Liver (tissue), 9 donors: ENCODE results near the gene LRRC23. TPM values are rescaled to one million over a fixed set of nuclear protein-coding genes. Genes with fewer than 3 reads are reported as not detected.

Experiments
- DNase-seq: peaks from one replicate; pipeline ENCODE4 v3.0.0-alpha.2; 2017; ENCODE audit warnings: low spot score
- H3K27ac ChIP-seq, 2 donors: one replicate each; pipeline ENCODE4 v1.7.0; 2013; ENCODE audit warnings: inconsistent platforms in 2 of 2, low read length in 2 of 2, control low read depth in 1 of 2, low read depth in 1 of 2, mild to moderate bottlenecking in 1 of 2
- H3K27me3 ChIP-seq, 4 donors: one replicate each; pipeline versions ENCODE4 v1.6.1 to v1.7.0; 2013; ENCODE audit warnings: low read length in 3 of 4, inconsistent platforms in 1 of 4, mild to moderate bottlenecking in 1 of 4, moderate library complexity in 1 of 4; ENCODE audit not compliant: control insufficient read depth in 4 of 4, insufficient read depth in 4 of 4
- H3K36me3 ChIP-seq, 4 donors: one replicate each; pipeline versions ENCODE4 v1.6.1 to v1.7.0; 2013; ENCODE audit warnings: low read length in 3 of 4, mild to moderate bottlenecking in 3 of 4, low read depth in 1 of 4, moderate library complexity in 1 of 4; ENCODE audit not compliant: control insufficient read depth in 4 of 4, insufficient read depth in 3 of 4
- H3K4me1 ChIP-seq, 4 donors: one replicate each; pipeline versions ENCODE4 v1.6.1 to v1.7.0; 2013; ENCODE audit warnings: low read length in 3 of 4, mild to moderate bottlenecking in 3 of 4, moderate library complexity in 1 of 4; ENCODE audit not compliant: control insufficient read depth in 4 of 4, insufficient read depth in 4 of 4
- H3K4me3 ChIP-seq, 3 donors: one replicate each; pipeline versions ENCODE4 v1.6.1 to v1.7.0; 2013; ENCODE audit warnings: low read length in 3 of 3, control low read depth in 1 of 3, low read depth in 1 of 3, mild to moderate bottlenecking in 1 of 3
- H3K9ac ChIP-seq, 2 donors: one replicate each; pipeline ENCODE4 v1.7.0; 2013; ENCODE audit warnings: low read length in 2 of 2, mild to moderate bottlenecking in 2 of 2, moderate library complexity in 2 of 2, control low read depth in 1 of 2, low read depth in 1 of 2
- H3K9me3 ChIP-seq, 4 donors: one replicate each; pipeline versions ENCODE4 v1.6.1 to v1.7.0; 2013; ENCODE audit warnings: low read length in 3 of 4; ENCODE audit not compliant: control insufficient read depth in 4 of 4
- EGR1 ChIP-seq, 2 donors: IDR thresholded peaks; 2 replicates each; pipeline ENCODE4 v1.6.1; 2016 to 2018; ENCODE audit warnings: antibody characterized with exemption in 2 of 2, low read depth in 2 of 2
- FOXA1 ChIP-seq: IDR thresholded peaks from 2 replicates; pipeline ENCODE4 v1.6.1; 2016; ENCODE audit warnings: antibody characterized with exemption
- FOXA2 ChIP-seq: IDR thresholded peaks from 2 replicates; pipeline ENCODE4 v1.6.1; 2016; ENCODE audit warnings: antibody characterized with exemption
- GABPA ChIP-seq, 2 donors: IDR thresholded peaks in 1 of 2; conservative IDR thresholded peaks in 1 of 2; 2 replicates each; pipeline ENCODE4 v1.6.1; 2016; ENCODE audit warnings: antibody characterized with exemption in 2 of 2, mild to moderate bottlenecking in 1 of 2, moderate library complexity in 1 of 2
- HNF4A ChIP-seq, 2 donors: conservative IDR thresholded peaks; 2 replicates each; pipeline ENCODE4 v1.6.1; 2016; ENCODE audit warnings: antibody characterized with exemption in 2 of 2, mild to moderate bottlenecking in 2 of 2
- HNF4G ChIP-seq: IDR thresholded peaks from 2 replicates; pipeline ENCODE4 v1.6.1; 2016; ENCODE audit warnings: antibody characterized with exemption
- JUND ChIP-seq, 2 donors: IDR thresholded peaks; 2 replicates each; pipeline ENCODE4 v1.6.1; 2016; ENCODE audit warnings: antibody characterized with exemption in 2 of 2
- MAX ChIP-seq: IDR thresholded peaks from 2 replicates; pipeline ENCODE4 v1.6.1; 2016; ENCODE audit warnings: antibody characterized with exemption
- NR2F2 ChIP-seq: IDR thresholded peaks from 2 replicates; pipeline ENCODE4 v1.6.1; 2016; ENCODE audit warnings: antibody characterized with exemption
- RAD21 ChIP-seq, 2 donors: IDR thresholded peaks; 2 replicates each; pipeline ENCODE4 v1.6.1; 2016; ENCODE audit warnings: antibody characterized with exemption in 2 of 2, mild to moderate bottlenecking in 2 of 2
- REST ChIP-seq: IDR thresholded peaks from 2 replicates; pipeline ENCODE4 v1.6.1; 2016; ENCODE audit warnings: antibody characterized with exemption, mild to moderate bottlenecking
- RXRA ChIP-seq, 2 donors: IDR thresholded peaks; 2 replicates each; pipeline ENCODE4 v1.6.1; 2017 to 2018; ENCODE audit warnings: antibody characterized with exemption in 2 of 2, mild to moderate bottlenecking in 1 of 2
- SP1 ChIP-seq: IDR thresholded peaks from 2 replicates; pipeline ENCODE4 v1.6.1; 2018; ENCODE audit warnings: antibody characterized with exemption, mild to moderate bottlenecking
- TAF1 ChIP-seq: conservative IDR thresholded peaks from 2 replicates; pipeline ENCODE4 v1.6.1; 2016; ENCODE audit warnings: antibody characterized with exemption, mild to moderate bottlenecking
- YY1 ChIP-seq: IDR thresholded peaks from 2 replicates; pipeline ENCODE4 v1.6.1; 2016; ENCODE audit warnings: antibody characterized with exemption, mild to moderate bottlenecking
- WGBS: extraction: QIAGEN DNeasy Blood & Tissue Kit; methylation state at CpG from one replicate; pipeline ENCODE4 v1.1.7; 2013; 5-methylcytosine and 5-hydroxymethylcytosine counted together
- polyA plus RNA-seq, 2 donors: library from polyadenylated mRNA; stranded (reverse) in 1 of 2; unstranded in 1 of 2; fragments of 200-250 nt in 1 of 2; fragments of >200 nt in 1 of 2; fragmentation: Nextera tagmentation in 1 of 2; extraction: Ambion mirVana in 1 of 2; gene quantifications; one replicate each; pipeline versions ENCODE4 v1.2.1 to v1.2.3, GENCODE V29; 2013 to 2015
- total RNA-seq, 2 donors: library from RNA; depleted of rRNA; stranded (reverse); fragments of >200 nt; gene quantifications; one replicate each; pipeline ENCODE4 v1.2.3, GENCODE V29; 2014
- TF ChIP-seq, protein P1 (sequence below): IDR thresholded peaks from 2 replicates; pipeline ENCODE4 v1.6.1; 2016; ENCODE audit warnings: antibody characterized with exemption
- TF ChIP-seq, protein P2 (sequence below): IDR thresholded peaks from 2 replicates; pipeline ENCODE4 v1.6.1; 2016; ENCODE audit warnings: antibody characterized with exemption
- TF ChIP-seq, protein P3 (sequence below): fragments of 150-350 bp; IDR thresholded peaks from 2 replicates; pipeline ENCODE4 v1.5.1; 2017; ENCODE audit warnings: improper control_type of control experiment, low read depth, low read length; ENCODE audit not compliant: missing input control
- donor health status: healthy.
- donor health status: healthy.
- donor health status: healthy.
- donor health status: healthy.
- donor health status: healthy.

Gene LRRC23
- total and polyA plus RNA-seq, 4 donors, result 0.92 to 3.6 (median 2.1) TPM

- Histone ChIP-seq H3K4me3 (peak overlapping the region in 2 of 3 donors; percentile 50 to 65), H3K36me3 (no peaks in the 10 kb centered on the region), H3K4me1 (peaks cover 3 to 13% (median 5%) of the 10 kb centered on the region in 4 donors), H3K9me3 (no peaks in the 10 kb centered on the region), H3K27ac (peak overlapping the region in 1 of 2 donors; percentile 47), H3K9ac (no peak overlapping the region), H3K27me3 (peaks cover 0 to 6% (median 0%) of the 10 kb centered on the region in 4 donors)
- peak; percentile 64 for DNase-seq
- TF ChIP-seq RXRA (IDR thresholded peaks at IDR 0.05) (no peak), MAX (no peak), YY1 (no peak), HNF4G (no peak), RAD21 (IDR thresholded peaks at IDR 0.05) (no peak), JUND (IDR thresholded peaks at IDR 0.05) (no peak), FOXA2 (no peak), GABPA (IDR thresholded peaks at IDR 0.05 in 1 of 2, conservative IDR thresholded peaks at IDR 0.05 in 1 of 2) (no peak), HNF4A (conservative IDR thresholded peaks at IDR 0.05) (no peak), EGR1 (IDR thresholded peaks at IDR 0.05; ENCODE audit: low read depth in 2 of 2) (no peak), SP1 (no peak), TAF1 (no peak), FOXA1 (no peak), NR2F2 (no peak)
- TF ChIP-seq, protein P1, sequence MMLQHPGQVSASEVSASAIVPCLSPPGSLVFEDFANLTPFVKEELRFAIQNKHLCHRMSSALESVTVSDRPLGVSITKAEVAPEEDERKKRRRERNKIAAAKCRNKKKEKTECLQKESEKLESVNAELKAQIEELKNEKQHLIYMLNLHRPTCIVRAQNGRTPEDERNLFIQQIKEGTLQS, result no peak
- TF ChIP-seq, protein P2, sequence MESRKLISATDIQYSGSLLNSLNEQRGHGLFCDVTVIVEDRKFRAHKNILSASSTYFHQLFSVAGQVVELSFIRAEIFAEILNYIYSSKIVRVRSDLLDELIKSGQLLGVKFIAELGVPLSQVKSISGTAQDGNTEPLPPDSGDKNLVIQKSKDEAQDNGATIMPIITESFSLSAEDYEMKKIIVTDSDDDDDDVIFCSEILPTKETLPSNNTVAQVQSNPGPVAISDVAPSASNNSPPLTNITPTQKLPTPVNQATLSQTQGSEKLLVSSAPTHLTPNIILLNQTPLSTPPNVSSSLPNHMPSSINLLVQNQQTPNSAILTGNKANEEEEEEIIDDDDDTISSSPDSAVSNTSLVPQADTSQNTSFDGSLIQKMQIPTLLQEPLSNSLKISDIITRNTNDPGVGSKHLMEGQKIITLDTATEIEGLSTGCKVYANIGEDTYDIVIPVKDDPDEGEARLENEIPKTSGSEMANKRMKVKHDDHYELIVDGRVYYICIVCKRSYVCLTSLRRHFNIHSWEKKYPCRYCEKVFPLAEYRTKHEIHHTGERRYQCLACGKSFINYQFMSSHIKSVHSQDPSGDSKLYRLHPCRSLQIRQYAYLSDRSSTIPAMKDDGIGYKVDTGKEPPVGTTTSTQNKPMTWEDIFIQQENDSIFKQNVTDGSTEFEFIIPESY, result no peak
- WGBS, result 19% methylated on average over 29 of the region's 29 CpGs
Measured at GRCh38 chr12:6914947-6915788, 10.5 kb downstream of the LRRC23 start.

- WGBS, result 77% methylated on average over 14 of the region's 14 CpGs
- DNase-seq, result no peak
- Histone ChIP-seq H3K4me1 (peaks cover 3 to 13% (median 5%) of the 10 kb centered on the region in 4 donors), H3K36me3 (no peaks in the 10 kb centered on the region), H3K27ac (no peak overlapping the region), H3K9me3 (no peaks in the 10 kb centered on the region), H3K9ac (no peak overlapping the region), H3K27me3 (peaks cover 0 to 6% (median 0%) of the 10 kb centered on the region in 4 donors), H3K4me3 (no peak overlapping the region)
- TF ChIP-seq, protein P3, sequence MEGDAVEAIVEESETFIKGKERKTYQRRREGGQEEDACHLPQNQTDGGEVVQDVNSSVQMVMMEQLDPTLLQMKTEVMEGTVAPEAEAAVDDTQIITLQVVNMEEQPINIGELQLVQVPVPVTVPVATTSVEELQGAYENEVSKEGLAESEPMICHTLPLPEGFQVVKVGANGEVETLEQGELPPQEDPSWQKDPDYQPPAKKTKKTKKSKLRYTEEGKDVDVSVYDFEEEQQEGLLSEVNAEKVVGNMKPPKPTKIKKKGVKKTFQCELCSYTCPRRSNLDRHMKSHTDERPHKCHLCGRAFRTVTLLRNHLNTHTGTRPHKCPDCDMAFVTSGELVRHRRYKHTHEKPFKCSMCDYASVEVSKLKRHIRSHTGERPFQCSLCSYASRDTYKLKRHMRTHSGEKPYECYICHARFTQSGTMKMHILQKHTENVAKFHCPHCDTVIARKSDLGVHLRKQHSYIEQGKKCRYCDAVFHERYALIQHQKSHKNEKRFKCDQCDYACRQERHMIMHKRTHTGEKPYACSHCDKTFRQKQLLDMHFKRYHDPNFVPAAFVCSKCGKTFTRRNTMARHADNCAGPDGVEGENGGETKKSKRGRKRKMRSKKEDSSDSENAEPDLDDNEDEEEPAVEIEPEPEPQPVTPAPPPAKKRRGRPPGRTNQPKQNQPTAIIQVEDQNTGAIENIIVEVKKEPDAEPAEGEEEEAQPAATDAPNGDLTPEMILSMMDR, result no peak
- no peak for TF ChIP-seq JUND (IDR thresholded peaks at IDR 0.05)
- no peak for TF ChIP-seq HNF4A (conservative IDR thresholded peaks at IDR 0.05)
- TF ChIP-seq FOXA1, result no peak
- TF ChIP-seq SP1, result no peak
- TF ChIP-seq, protein P2, result no peak
- TF ChIP-seq HNF4G, result no peak
- TF ChIP-seq RXRA (IDR thresholded peaks at IDR 0.05), result no peak
- no peak for TF ChIP-seq NR2F2
- no peak for TF ChIP-seq EGR1 (IDR thresholded peaks at IDR 0.05; ENCODE audit: low read depth in 2 of 2)
- TF ChIP-seq, protein P1, result no peak
- no peak for TF ChIP-seq TAF1
- no peak for TF ChIP-seq MAX
- no peak for TF ChIP-seq REST
- no peak for TF ChIP-seq GABPA (IDR thresholded peaks at IDR 0.05 in 1 of 2, conservative IDR thresholded peaks at IDR 0.05 in 1 of 2)
- TF ChIP-seq FOXA2, result no peak
Measured at GRCh38 chr12:6915789-6916285, 11.2 kb downstream of the LRRC23 start.
